Activated naive CD4-positive, alpha-beta T cell treated with anti-CD3 and anti-CD28 coated beads, Interleukin-2, amount 10 ng/mL, durations not matched to agents 7 days and 5 days (primary cell): ENCODE data around the gene RIMS4.
"Not testable (repeated sequence)": the region's sequence is repeated elsewhere in the genome, so short reads cannot be mapped to it uniquely, and the experiment has no call there.

ENCODE experiments used
- CTCF ChIA-PET: fragments of 350-600 bp; sonication (Branson Sonifier 250); formaldehyde crosslinking; loops from one replicate; lab custom pipeline; 2021; ENCODE audit warnings: antibody characterized with exemption; lab: Charles Lee
- DNase-seq: peaks from one replicate; pipeline ENCODE4 v3.0.0-alpha.2; 2020
- H3K27ac Mint-ChIP-seq: one replicate; pipeline ENCODE4 v1.8.0; 2021; ENCODE audit warnings: mild to moderate bottlenecking, moderate library complexity, mixed read lengths
- H3K27me3 Mint-ChIP-seq: one replicate; pipeline ENCODE4 v1.8.0; 2021; ENCODE audit warnings: mild to moderate bottlenecking, mixed read lengths
- H3K36me3 Mint-ChIP-seq: one replicate; pipeline ENCODE4 v1.8.0; 2021; ENCODE audit warnings: mixed read lengths
- H3K4me1 Mint-ChIP-seq: one replicate; pipeline ENCODE4 v1.8.0; 2021; ENCODE audit warnings: mixed read lengths
- H3K4me3 Mint-ChIP-seq: one replicate; pipeline ENCODE4 v1.8.0; 2021; ENCODE audit warnings: mild to moderate bottlenecking, moderate library complexity, mixed read lengths
- H3K9me3 Mint-ChIP-seq: one replicate; pipeline ENCODE4 v1.8.0; 2021; ENCODE audit warnings: mixed read lengths

Gene RIMS4

GRCh38 chr20:44837946-44838345 is 27.6 kb upstream of the RIMS4 start:
- no peaks in the 10 kb centered on the region for H3K9me3 Mint-ChIP-seq
- peaks cover 13% of the 10 kb centered on the region for H3K27me3 Mint-ChIP-seq
- no peak overlapping the region for H3K4me3 Mint-ChIP-seq
- H3K27ac Mint-ChIP-seq, result no peak overlapping the region
- CTCF ChIA-PET, result interaction anchor here (1.0 kb wide), 1 partner anchor 621 kb away, joined by 3 read pairs; no protein-coding TSS in a partner anchor
- no peaks in the 10 kb centered on the region for H3K4me1 Mint-ChIP-seq
- H3K36me3 Mint-ChIP-seq, result no peaks in the 10 kb centered on the region
- no peak for DNase-seq

GRCh38 chr20:44836601-44837120 is 26.3 kb upstream of the RIMS4 start:
- CTCF ChIA-PET, result no interaction called here
- H3K27ac Mint-ChIP-seq, result no peak overlapping the region

GRCh38 chr20:44835661-44836221 is 25.4 kb upstream of the RIMS4 start:
- H3K27me3 Mint-ChIP-seq, result peaks cover 26% of the 10 kb centered on the region
- H3K9me3 Mint-ChIP-seq, result no peaks in the 10 kb centered on the region
- no peak for DNase-seq
- H3K36me3 Mint-ChIP-seq, result no peaks in the 10 kb centered on the region
- H3K27ac Mint-ChIP-seq, result no peak overlapping the region
- H3K4me1 Mint-ChIP-seq, result no peaks in the 10 kb centered on the region
- no peak overlapping the region for H3K4me3 Mint-ChIP-seq
- CTCF ChIA-PET, result no interaction called here

More at GRCh38 chr20:44836601-44837120, 26.3 kb upstream of the RIMS4 start:
- Mint-ChIP-seq H3K4me3 (no peak overlapping the region), H3K36me3 (no peaks in the 10 kb centered on the region), H3K27me3 (peaks cover 23% of the 10 kb centered on the region), H3K4me1 (no peaks in the 10 kb centered on the region), H3K9me3 (no peaks in the 10 kb centered on the region)
- no peak for DNase-seq

- Mint-ChIP-seq H3K4me1 (no peaks in the 10 kb centered on the region), H3K27me3 (peaks cover 27% of the 10 kb centered on the region), H3K36me3 (no peaks in the 10 kb centered on the region), H3K27ac (no peak overlapping the region), H3K9me3 (no peaks in the 10 kb centered on the region), H3K4me3 (no peak overlapping the region)
- DNase-seq, result no peak
- CTCF ChIA-PET, result no interaction called here
Observed at GRCh38 chr20:44835116-44835515, 24.8 kb upstream of the RIMS4 start.

GRCh38 chr20:44834693-44835092 is 24.3 kb upstream of the RIMS4 start:
- no peak for DNase-seq
- Mint-ChIP-seq H3K36me3 (no peaks in the 10 kb centered on the region), H3K9me3 (no peaks in the 10 kb centered on the region), H3K27me3 (peaks cover 27% of the 10 kb centered on the region), H3K4me1 (no peaks in the 10 kb centered on the region), H3K4me3 (no peak overlapping the region), H3K27ac (no peak overlapping the region)
- CTCF ChIA-PET, result no interaction called here

- Mint-ChIP-seq H3K27me3 (peaks cover 27% of the 10 kb centered on the region), H3K4me3 (no peak overlapping the region), H3K9me3 (no peaks in the 10 kb centered on the region), H3K4me1 (no peaks in the 10 kb centered on the region), H3K27ac (no peak overlapping the region), H3K36me3 (no peaks in the 10 kb centered on the region)
- no peak for DNase-seq
- CTCF ChIA-PET, result interaction anchor here (1.0 kb wide), 1 partner anchor 86 kb away, joined by 3 read pairs; no protein-coding TSS in a partner anchor
Observed at GRCh38 chr20:44833437-44833836, 23.1 kb upstream of the RIMS4 start.

- no peak overlapping the region for H3K4me3 Mint-ChIP-seq
- H3K27me3 Mint-ChIP-seq, result peaks cover 27% of the 10 kb centered on the region
- CTCF ChIA-PET, result interaction anchor here (1.0 kb wide), 1 partner anchor 85 kb away, joined by 3 read pairs; no protein-coding TSS in a partner anchor
- no peaks in the 10 kb centered on the region for H3K4me1 Mint-ChIP-seq
- no peak overlapping the region for H3K27ac Mint-ChIP-seq
- no peak for DNase-seq
- no peaks in the 10 kb centered on the region for H3K9me3 Mint-ChIP-seq
- no peaks in the 10 kb centered on the region for H3K36me3 Mint-ChIP-seq
Observed at GRCh38 chr20:44832724-44833123, 22.4 kb upstream of the RIMS4 start.

- Mint-ChIP-seq H3K27ac (no peak overlapping the region), H3K27me3 (peaks cover 27% of the 10 kb centered on the region), H3K36me3 (no peaks in the 10 kb centered on the region), H3K4me1 (no peaks in the 10 kb centered on the region), H3K9me3 (no peaks in the 10 kb centered on the region), H3K4me3 (no peak overlapping the region)
- CTCF ChIA-PET, result no interaction called here
- no peak for DNase-seq
Observed at GRCh38 chr20:44830995-44831394, 20.6 kb upstream of the RIMS4 start.

GRCh38 chr20:44830523-44830922 is 20.2 kb upstream of the RIMS4 start:
- Mint-ChIP-seq H3K4me1 (no peaks in the 10 kb centered on the region), H3K27ac (no peak overlapping the region), H3K9me3 (no peaks in the 10 kb centered on the region), H3K36me3 (no peaks in the 10 kb centered on the region), H3K4me3 (no peak overlapping the region), H3K27me3 (peaks cover 27% of the 10 kb centered on the region)
- no peak for DNase-seq
- CTCF ChIA-PET, result no interaction called here

- CTCF ChIA-PET, result no interaction called here
- Mint-ChIP-seq H3K27ac (no peak overlapping the region), H3K27me3 (peaks cover 27% of the 10 kb centered on the region), H3K36me3 (no peaks in the 10 kb centered on the region), H3K4me3 (no peak overlapping the region), H3K4me1 (no peaks in the 10 kb centered on the region), H3K9me3 (no peaks in the 10 kb centered on the region)
- no peak for DNase-seq
Observed at GRCh38 chr20:44829688-44830087, 19.3 kb upstream of the RIMS4 start.

- Mint-ChIP-seq H3K4me1 (no peaks in the 10 kb centered on the region), H3K27me3 (peaks cover 27% of the 10 kb centered on the region)
- CTCF ChIA-PET, result no interaction called here
Observed at GRCh38 chr20:44828640-44829039, 18.3 kb upstream of the RIMS4 start.

GRCh38 chr20:44827401-44827800 is 17.1 kb upstream of the RIMS4 start:
- H3K27ac Mint-ChIP-seq, result no peak overlapping the region
- no peak overlapping the region for H3K4me3 Mint-ChIP-seq
- H3K9me3 Mint-ChIP-seq, result no peaks in the 10 kb centered on the region
- CTCF ChIA-PET, result no interaction called here
- H3K4me1 Mint-ChIP-seq, result no peaks in the 10 kb centered on the region
- H3K36me3 Mint-ChIP-seq, result no peaks in the 10 kb centered on the region
- peaks cover 21% of the 10 kb centered on the region for H3K27me3 Mint-ChIP-seq
- no peak for DNase-seq

More at GRCh38 chr20:44828640-44829039, 18.3 kb upstream of the RIMS4 start:
- Mint-ChIP-seq H3K27ac (no peak overlapping the region), H3K9me3 (no peaks in the 10 kb centered on the region), H3K4me3 (no peak overlapping the region), H3K36me3 (no peaks in the 10 kb centered on the region)
- no peak for DNase-seq

- CTCF ChIA-PET, H3K27ac Mint-ChIP-seq, H3K4me1 Mint-ChIP-seq, H3K27me3 Mint-ChIP-seq, DNase-seq, H3K4me3 Mint-ChIP-seq, H3K9me3 Mint-ChIP-seq, H3K36me3 Mint-ChIP-seq: not testable (repeated sequence)
Observed at GRCh38 chr20:44821576-44821975, 11.2 kb upstream of the RIMS4 start.

GRCh38 chr20:44819936-44820335 is 9.6 kb upstream of the RIMS4 start:
- Mint-ChIP-seq H3K9me3 (no peaks in the 10 kb centered on the region), H3K27me3 (peaks cover 4% of the 10 kb centered on the region)

GRCh38 chr20:44817143-44817910 is 7.0 kb upstream of the RIMS4 start:
- H3K4me1 Mint-ChIP-seq, result no peaks in the 10 kb centered on the region
- CTCF ChIA-PET, result no interaction called here
- no peak for DNase-seq

More at GRCh38 chr20:44819936-44820335, 9.6 kb upstream of the RIMS4 start:
- H3K4me3 Mint-ChIP-seq, result no peak overlapping the region
- no peak overlapping the region for H3K27ac Mint-ChIP-seq
- CTCF ChIA-PET, result no interaction called here
- no peaks in the 10 kb centered on the region for H3K4me1 Mint-ChIP-seq
- no peak for DNase-seq
- no peaks in the 10 kb centered on the region for H3K36me3 Mint-ChIP-seq

More at GRCh38 chr20:44817143-44817910, 7.0 kb upstream of the RIMS4 start:
- Mint-ChIP-seq H3K36me3 (no peaks in the 10 kb centered on the region), H3K4me3 (no peak overlapping the region), H3K9me3 (no peaks in the 10 kb centered on the region), H3K27me3 (peaks cover 19% of the 10 kb centered on the region), H3K27ac (no peak overlapping the region)
